Activated CD8-positive, alpha-beta memory T cell treated with anti-CD3 and anti-CD28 coated beads for 36 hours (primary cell): Measurements from ENCODE around the gene PCDHGB5. TPM values are rescaled to one million over a fixed set of nuclear protein-coding genes. Genes with fewer than 3 reads are reported as not detected.
"Not testable (repeated sequence)": the region's sequence is repeated elsewhere in the genome, so short reads cannot be mapped to it uniquely, and the experiment has no call there.

Experiments used
- CTCF ChIA-PET: fragments of 350-600 bp; sonication (Branson Sonifier 250); formaldehyde crosslinking; loops from one replicate; lab custom pipeline; 2021; ENCODE audit warnings: antibody characterized with exemption; lab: Charles Lee
- POLR2A ChIA-PET: fragments of 350-600 bp; sonication (Branson Sonifier 250); formaldehyde crosslinking; loops from one replicate; lab custom pipeline; 2021; ENCODE audit warnings: antibody characterized with exemption; lab: Charles Lee
- total RNA-seq, 2 experiments: library from RNA; stranded (reverse); gene quantifications; one replicate each; pipeline ENCODE4 v1.2.3, GENCODE V29; 2021

The PCDHGB5 gene
- total RNA-seq: under 1 TPM; 0.15 to 0.19 TPM

DNA sequence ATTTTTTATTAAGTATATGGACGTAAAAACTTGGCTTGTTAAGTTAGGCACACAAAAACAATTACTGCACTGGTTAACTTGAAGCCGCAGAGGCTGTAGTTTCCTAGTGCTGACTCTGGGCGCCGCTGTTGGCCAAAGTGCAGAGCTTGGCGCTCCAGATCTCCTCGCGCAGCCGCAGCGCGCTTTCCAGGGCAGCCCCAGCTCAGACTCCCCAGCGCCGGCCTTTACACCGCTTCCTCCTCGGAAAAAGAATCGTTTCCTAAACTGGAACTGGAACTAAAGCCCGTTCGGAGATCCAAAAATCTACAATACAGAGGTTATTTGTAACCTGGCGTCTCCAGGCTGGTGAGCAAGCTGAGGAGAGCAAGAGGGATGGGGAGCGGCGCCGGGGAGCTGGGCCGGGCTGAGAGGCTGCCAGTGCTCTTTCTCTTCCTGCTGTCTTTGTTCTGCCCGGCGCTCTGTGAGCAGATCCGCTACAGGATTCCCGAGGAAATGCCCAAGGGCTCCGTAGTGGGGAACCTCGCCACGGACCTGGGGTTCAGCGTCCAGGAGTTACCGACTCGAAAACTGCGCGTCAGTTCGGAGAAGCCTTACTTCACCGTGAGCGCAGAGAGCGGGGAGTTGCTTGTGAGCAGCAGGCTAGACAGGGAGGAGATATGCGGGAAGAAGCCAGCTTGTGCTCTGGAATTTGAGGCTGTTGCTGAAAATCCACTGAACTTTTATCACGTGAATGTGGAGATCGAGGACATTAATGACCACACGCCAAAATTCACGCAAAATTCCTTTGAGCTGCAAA lies at the start of gene PCDHGB5:
PCDHGB5 (plus strand) TSS at position 192 of the 796 bp plus-strand sequence; CDS start at position 373, 181 bp downstream.
- POLR2A ChIA-PET: not testable (repeated sequence)
- CTCF ChIA-PET: interaction anchor here (0.6 to 1.3 kb wide), 3 partner anchors 37 to 126 kb away, joined by 3 to 4 read pairs (median 3); no protein-coding TSS in a partner anchor

GRCh38 chr5:141349917-141350619 lies 47.7 kb upstream of the PCDHGB5 start, which contains the start of gene PCDHGB1:
TSS of gene PCDHGB1 (plus strand) at chr5:141350099. CDS start at chr5:141350261, 162 bp downstream.
- ChIA-PET CTCF (interaction anchor here (0.9 to 1.3 kb wide), 2 partner anchors 30 to 57 kb away, joined by 3 read pairs; no protein-coding TSS in a partner anchor), POLR2A (no interaction called here)

DNA sequence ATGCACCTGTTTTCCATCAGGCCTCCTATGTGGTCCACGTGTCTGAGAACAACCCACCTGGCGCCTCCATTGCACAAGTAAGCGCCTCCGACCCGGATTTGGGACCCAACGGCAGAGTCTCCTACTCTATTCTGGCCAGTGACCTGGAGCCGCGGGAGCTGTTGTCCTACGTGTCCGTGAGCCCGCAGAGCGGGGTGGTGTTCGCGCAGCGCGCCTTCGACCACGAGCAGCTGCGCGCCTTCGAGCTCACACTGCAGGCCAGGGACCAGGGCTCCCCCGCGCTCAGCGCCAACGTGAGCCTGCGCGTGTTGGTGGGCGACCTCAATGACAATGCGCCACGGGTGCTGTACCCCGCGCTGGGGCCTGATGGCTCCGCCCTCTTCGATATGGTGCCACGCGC lies 46.2 kb upstream of the PCDHGB5 start:
- POLR2A ChIA-PET: no interaction called here
- CTCF ChIA-PET: interaction anchor here (1.2 kb wide), 1 partner anchor 143 kb away, joined by 4 read pairs; the partner anchor contains the start of gene PCDHB12

- POLR2A ChIA-PET: no interaction called here
- CTCF ChIA-PET: interaction anchor here (0.5 to 0.8 kb wide), 2 partner anchors 9 to 56 kb away, joined by 3 to 4 read pairs; partner anchors contain the start of gene PCDHGA5
These were observed 42.8 kb upstream of the PCDHGB5 start, which contains the start of gene PCDHGA4 for GRCh38 chr5:141354900-141355469. TSS of gene PCDHGA4 (plus strand) at chr5:141355021. CDS start at chr5:141355108, 87 bp downstream.

DNA sequence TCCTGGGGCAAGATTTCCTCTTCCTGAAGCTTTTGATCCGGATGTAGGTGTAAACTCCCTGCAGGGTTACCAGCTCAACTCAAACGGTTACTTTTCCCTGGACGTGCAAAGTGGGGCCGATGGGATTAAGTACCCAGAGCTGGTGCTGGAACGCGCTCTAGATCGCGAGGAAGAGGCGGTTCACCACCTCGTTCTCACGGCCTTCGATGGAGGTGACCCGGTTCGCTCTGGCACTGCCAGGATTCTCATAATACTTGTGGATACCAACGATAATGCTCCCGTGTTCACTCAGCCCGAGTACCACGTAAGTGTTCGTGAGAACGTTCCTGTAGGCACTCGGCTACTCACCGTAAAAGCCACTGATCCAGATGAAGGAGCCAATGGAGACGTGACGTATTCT lies 42.1 kb upstream of the PCDHGB5 start:
- POLR2A ChIA-PET: no interaction called here
- CTCF ChIA-PET: interaction anchor here (0.5 to 0.8 kb wide), 2 partner anchors 8 to 55 kb away, joined by 3 to 4 read pairs; partner anchors contain the start of gene PCDHGA5

DNA sequence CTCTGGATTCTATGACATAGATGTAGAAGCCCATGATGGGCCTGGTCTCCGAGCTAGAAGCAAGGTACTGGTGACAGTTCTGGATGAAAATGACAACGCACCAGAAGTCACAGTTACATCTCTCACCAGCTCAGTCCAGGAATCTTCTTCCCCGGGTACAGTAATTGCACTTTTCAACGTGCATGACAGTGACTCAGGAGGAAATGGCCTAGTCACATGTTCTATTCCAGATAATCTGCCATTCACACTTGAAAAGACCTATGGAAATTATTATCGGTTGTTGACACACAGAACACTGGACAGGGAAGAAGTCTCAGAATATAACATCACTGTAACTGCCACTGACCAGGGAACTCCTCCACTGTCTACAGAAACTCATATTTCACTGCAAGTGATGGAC lies 41.6 kb upstream of the PCDHGB5 start:
- ChIA-PET CTCF (no interaction called here), POLR2A (no interaction called here)

GRCh38 chr5:141356950-141357349 lies 40.8 kb upstream of the PCDHGB5 start:
- CTCF ChIA-PET: no interaction called here
- POLR2A ChIA-PET: no interaction called here

DNA sequence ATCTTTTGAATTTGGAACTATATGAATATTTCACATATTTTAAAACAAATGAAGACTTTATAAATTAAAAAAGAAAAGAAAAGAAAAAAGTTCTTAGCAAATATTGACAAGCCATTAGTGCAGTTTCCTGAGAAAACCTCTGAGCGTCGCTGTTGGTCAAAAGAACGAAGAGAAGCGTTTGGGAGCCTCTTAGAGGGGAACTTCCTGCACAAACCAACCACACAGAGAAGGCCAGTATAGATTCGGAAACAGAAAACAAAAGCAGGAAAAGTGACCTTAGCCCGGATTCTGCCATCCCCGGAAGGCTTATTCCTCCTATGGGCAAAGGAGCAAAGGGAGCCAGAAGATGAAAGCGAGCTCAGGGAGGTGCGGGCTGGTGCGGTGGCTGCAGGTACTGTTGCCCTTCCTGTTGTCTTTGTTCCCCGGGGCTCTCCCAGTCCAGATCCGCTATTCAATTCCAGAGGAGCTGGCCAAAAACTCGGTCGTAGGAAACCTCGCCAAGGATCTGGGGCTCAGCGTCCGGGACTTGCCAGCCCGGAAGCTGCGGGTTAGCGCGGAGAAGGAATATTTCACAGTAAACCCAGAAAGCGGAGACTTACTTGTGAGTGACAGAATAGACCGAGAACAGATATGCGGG lies 37.8 kb upstream of the PCDHGB5 start, which contains the start of gene PCDHGB2:
PCDHGB2 (plus strand) TSS at position 205 of the 637 bp plus-strand sequence; CDS start at position 347, 142 bp downstream.
- POLR2A ChIA-PET: no interaction called here
- CTCF ChIA-PET: interaction anchor here (1.4 kb wide), 1 partner anchor 204 kb away, joined by 4 read pairs; no protein-coding TSS in a partner anchor

DNA sequence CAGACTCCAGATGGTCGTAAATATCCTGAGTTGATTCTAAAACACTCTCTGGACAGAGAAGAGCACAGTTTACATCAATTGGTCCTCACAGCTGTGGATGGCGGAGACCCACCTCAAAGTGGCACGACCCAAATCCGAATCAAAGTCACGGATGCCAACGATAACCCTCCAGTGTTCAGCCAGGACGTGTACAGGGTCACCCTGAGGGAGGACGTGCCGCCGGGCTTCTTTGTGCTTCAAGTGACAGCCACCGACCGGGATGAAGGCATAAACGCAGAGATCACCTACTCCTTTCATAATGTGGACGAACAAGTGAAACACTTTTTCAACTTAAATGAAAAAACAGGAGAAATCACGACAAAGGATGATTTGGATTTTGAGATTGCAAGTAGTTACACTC lies 37.1 kb upstream of the PCDHGB5 start:
- CTCF ChIA-PET: interaction anchor here (1.4 kb wide), 1 partner anchor 203 kb away, joined by 4 read pairs; no protein-coding TSS in a partner anchor
- POLR2A ChIA-PET: no interaction called here

DNA sequence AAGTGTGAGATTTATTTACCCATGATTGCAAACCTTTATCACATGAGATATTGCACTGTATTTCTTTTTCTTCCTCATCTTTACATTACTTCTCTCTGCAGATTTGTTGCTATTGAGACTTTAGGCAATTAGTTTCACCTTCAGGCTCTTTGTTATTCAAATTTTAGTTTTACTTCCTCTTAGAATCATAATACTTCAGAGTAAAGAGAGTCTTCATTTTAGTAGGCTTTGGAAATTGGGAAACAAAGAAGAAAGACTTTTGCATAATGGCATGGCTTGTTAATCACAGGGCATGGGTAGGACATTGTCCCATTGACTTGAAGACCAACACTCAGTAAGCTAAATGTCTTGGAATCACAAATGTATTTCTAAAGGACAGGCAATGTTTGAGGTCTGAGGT lies 35.0 kb upstream of the PCDHGB5 start:
- CTCF ChIA-PET: no interaction called here
- POLR2A ChIA-PET: no interaction called here

GRCh38 chr5:141363952-141364660 lies 33.6 kb upstream of the PCDHGB5 start, which contains the start of gene PCDHGA5:
TSS of gene PCDHGA5 (plus strand) at chr5:141364162. CDS start at chr5:141364331, 169 bp downstream.
- POLR2A ChIA-PET: no interaction called here
- CTCF ChIA-PET: interaction anchor here (1.0 kb wide), 1 partner anchor 9 kb away, joined by 3 read pairs; no protein-coding TSS in a partner anchor

DNA sequence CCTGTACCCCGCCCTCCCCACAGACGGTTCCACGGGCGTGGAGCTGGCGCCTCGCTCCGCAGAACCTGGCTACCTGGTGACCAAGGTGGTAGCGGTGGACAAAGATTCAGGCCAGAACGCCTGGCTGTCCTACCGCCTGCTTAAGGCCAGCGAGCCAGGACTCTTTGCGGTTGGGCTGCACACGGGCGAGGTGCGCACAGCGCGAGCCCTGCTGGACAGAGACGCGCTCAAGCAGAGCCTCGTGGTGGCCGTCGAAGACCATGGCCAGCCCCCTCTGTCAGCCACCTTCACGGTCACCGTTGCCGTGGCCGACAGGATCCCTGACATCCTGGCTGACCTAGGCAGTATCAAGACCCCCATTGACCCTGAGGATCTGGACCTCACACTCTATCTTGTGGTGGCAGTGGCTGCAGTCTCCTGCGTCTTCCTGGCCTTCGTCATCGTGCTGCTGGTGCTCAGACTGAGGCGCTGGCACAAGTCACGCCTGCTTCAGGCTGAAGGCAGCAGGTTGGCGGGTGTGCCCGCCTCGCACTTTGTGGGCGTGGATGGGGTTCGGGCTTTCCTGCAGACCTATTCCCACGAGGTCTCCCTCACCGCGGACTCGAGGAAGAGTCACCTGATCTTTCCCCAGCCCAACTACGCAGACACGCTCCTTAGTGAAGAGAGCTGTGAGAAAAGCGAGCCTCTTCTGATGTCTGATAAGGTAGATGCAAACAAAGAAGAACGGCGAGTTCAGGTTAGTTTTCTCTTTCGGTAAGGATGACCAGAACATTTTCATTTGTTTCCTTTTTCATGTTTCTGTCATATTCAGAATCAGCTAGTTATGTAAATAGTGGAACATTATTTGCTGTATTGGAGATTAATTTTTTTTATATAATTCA lies 31.5 kb upstream of the PCDHGB5 start:
- POLR2A ChIA-PET: no interaction called here

GRCh38 chr5:141369994-141370848 lies 27.5 kb upstream of the PCDHGB5 start, which contains the start of gene PCDHGB3:
TSS of gene PCDHGB3 (plus strand) at chr5:141370242. CDS start at chr5:141370395, 153 bp downstream.
- ChIA-PET CTCF (interaction anchor here (1.0 to 1.1 kb wide), 2 partner anchors 50 to 188 kb away, joined by 3 read pairs; no protein-coding TSS in a partner anchor), POLR2A (no interaction called here)

More for the DNA sequence above, 31.5 kb upstream of the PCDHGB5 start:
- CTCF ChIA-PET: no interaction called here

DNA sequence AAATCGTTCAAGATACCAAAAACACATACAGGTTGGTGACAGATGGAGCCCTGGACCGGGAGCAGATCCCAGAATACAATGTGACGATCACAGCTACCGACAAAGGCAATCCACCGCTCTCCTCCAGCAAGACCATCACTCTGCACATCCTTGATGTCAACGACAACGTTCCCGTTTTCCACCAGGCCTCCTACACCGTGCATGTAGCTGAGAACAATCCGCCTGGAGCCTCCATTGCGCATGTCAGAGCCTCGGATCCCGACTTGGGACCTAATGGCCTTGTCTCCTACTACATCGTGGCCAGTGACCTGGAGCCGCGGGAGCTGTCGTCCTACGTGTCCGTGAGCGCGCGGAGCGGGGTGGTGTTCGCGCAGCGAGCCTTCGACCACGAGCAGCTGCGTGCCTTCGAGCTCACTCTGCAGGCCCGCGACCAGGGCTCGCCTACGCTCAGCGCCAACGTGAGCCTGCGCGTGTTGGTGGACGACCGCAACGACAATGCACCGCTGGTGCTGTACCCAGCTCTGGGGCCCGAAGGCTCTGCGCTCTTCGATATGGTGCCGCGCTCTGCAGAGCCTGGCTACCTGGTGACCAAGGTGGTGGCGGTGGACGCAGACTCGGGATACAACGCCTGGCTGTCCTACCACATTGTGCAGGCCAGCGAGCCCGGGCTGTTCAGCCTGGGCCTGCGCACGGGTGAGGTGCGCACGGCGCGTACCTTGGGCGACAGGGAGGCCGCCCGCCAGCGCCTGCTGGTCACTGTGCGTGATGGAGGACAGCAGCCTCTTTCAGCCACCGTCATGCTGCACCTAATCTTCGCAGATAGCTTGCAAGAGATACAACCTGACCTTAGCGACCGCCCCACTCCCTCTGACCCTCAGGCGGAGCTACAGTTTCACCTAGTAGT lies 25.9 kb upstream of the PCDHGB5 start:
- ChIA-PET POLR2A (no interaction called here), CTCF (no interaction called here)
